Upper lobe of left lung (tissue), 6 donors: ENCODE data around the gene CAMKK2. TPM values are rescaled to one million over a fixed set of nuclear protein-coding genes. Genes with fewer than 3 reads are reported as not detected.

Experiments
- ATAC-seq, 2 donors: fragments of 200-7000 bp; cut with Tn5 transposase; one replicate each; pipeline ENCODE4 v1.9.1; 2022; ENCODE audit warnings: mild to moderate bottlenecking in 2 of 2, moderate library complexity in 2 of 2; ENCODE audit not compliant: low FRiP score in 2 of 2
- DNase-seq, 2 donors: peaks; one replicate each; pipeline ENCODE4 v3.0.0-alpha.2; 2019 to 2020
- H3K27ac ChIP-seq, 4 donors: fragments of 200-600 bp; sonication (generic); one replicate each; pipeline ENCODE4 v1.5.1; 2016 to 2019
- H3K27me3 ChIP-seq, 4 donors: fragments of 200-600 bp; sonication (generic); one replicate each; pipeline ENCODE4 v1.5.1; 2017 to 2019
- H3K36me3 ChIP-seq, 4 donors: fragments of 200-600 bp; sonication (generic); one replicate each; pipeline ENCODE4 v1.5.1; 2016 to 2019
- H3K4me1 ChIP-seq, 4 donors: fragments of 200-600 bp; sonication (generic); one replicate each; pipeline ENCODE4 v1.5.1; 2018 to 2019
- H3K4me3 ChIP-seq, 4 donors: fragments of 200-600 bp; sonication (generic); one replicate each; pipeline ENCODE4 v1.5.1; 2017 to 2019; ENCODE audit warnings: mild to moderate bottlenecking in 2 of 4, moderate library complexity in 1 of 4
- H3K9me3 ChIP-seq, 4 donors: fragments of 200-600 bp; sonication (generic); one replicate each; pipeline ENCODE4 v1.5.1; 2018 to 2019
- EP300 ChIP-seq, 4 donors: sonication (generic); formaldehyde crosslinking; IDR thresholded peaks; one replicate each; pipeline ENCODE4 v1.5.1; 2017; ENCODE audit warnings: antibody characterized with exemption in 4 of 4, control low read depth in 2 of 4
- POLR2A ChIP-seq, 4 donors: fragments of 450-650 bp; IDR thresholded peaks; one replicate each; pipeline ENCODE4 v1.5.1; 2016 to 2017; ENCODE audit warnings: antibody characterized with exemption in 4 of 4, mild to moderate bottlenecking in 2 of 4
- POLR2AphosphoS5 ChIP-seq, 2 donors: sonication (generic); formaldehyde crosslinking; IDR thresholded peaks; one replicate each; pipeline ENCODE4 v1.5.1; 2017; ENCODE audit warnings: antibody characterized with exemption in 2 of 2
- WGBS, 2 donors: methylation state at CpG; one replicate each; pipeline ENCODE4 v1.1.5; 2017 to 2018; 5-methylcytosine and 5-hydroxymethylcytosine counted together
- total RNA-seq, 6 donors: library from RNA; depleted of rRNA in 4 of 6; stranded (reverse); fragments of >200 nt in 4 of 6; gene quantifications; one replicate each; pipeline versions ENCODE4 v1.1.0 to v1.2.1, GENCODE V29; 2016 to 2021
- TF ChIP-seq, protein P1 (sequence below), 6 experiments: fragments of 450-650 bp in 4 of 6; fragments of 200-600 bp in 2 of 6; sonication (generic) in 2 of 6; IDR thresholded peaks; one replicate each; pipeline ENCODE4 v1.5.1; 2016 to 2019; ENCODE audit warnings: antibody characterized with exemption in 6 of 6
- donor health status: DM: no; HTN: no; CAD: no; lungs with moderate emphysema.
- donor health status: DM: no; HTN: yes; CAD: no; lungs with severe emphysema.

The CAMKK2 gene
- total RNA-seq, 6 donors from 2014 or later: 27.7 to 63.9 (median 41.7) TPM

DNA sequence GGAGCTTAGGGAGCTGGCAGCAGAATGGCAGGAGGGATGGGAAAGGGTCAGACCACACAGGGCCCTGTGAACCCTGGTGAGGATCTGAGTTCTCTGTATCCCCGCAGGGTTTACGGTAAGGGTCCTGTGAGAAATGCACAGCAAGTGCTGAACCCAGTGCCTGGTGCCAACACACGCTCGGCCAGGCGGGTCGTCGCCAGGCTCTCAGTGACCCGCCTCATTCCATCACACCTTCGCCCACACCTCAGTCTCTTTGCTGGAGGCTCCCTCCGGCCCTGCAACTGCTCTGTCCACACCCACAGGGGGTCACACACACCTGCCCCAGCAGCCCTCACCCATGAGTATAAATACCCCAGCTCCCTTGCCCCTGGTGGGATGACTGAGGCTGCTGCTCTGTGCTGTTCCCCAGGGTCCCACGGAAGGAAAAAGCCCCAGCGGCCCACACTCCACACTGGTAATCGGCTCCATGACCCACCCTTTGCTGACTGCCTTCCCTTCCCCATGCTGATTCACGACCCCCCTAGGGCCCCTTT lies 23.1 kb downstream of the CAMKK2 start:
- Histone ChIP-seq H3K27me3 (no peaks in the 10 kb centered on the region), H3K27ac (no peak overlapping the region), H3K4me1 (peaks cover 7 to 12% (median 10%) of the 10 kb centered on the region in 4 donors), H3K4me3 (no peak overlapping the region), H3K36me3 (peaks cover 7 to 59% (median 39%) of the 10 kb centered on the region in 4 donors), H3K9me3 (no peaks in the 10 kb centered on the region)
- DNase-seq: peak in 1 of 2 donors; percentile 41
- TF ChIP-seq POLR2AphosphoS5 (IDR thresholded peaks at IDR 0.05): no peak
- no peak for TF ChIP-seq POLR2A (IDR thresholded peaks at IDR 0.05)
- ATAC-seq: no peak
- 95% methylated on average over 8 to 12 of the region's 14 CpGs for WGBS, 2 donors

DNA sequence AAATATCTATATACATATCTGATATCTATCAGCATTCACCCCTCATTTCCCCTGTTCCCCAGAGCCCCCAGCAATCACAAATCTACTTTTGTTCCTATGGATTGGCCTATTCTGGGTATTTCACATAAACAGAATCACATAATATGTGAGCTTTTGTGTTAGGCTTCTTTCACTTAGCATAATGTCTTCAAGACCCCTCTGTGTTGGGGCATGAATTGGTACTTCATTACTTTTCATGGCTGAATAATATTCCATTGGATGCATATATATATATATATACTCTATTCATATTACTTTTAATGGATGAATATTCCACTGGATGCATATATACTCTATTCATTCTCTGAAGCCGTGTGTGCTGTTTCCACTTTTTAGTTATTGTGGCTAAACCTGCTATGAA lies 28.7 kb downstream of the CAMKK2 start:
- no peak for DNase-seq
- TF ChIP-seq, protein P1, sequence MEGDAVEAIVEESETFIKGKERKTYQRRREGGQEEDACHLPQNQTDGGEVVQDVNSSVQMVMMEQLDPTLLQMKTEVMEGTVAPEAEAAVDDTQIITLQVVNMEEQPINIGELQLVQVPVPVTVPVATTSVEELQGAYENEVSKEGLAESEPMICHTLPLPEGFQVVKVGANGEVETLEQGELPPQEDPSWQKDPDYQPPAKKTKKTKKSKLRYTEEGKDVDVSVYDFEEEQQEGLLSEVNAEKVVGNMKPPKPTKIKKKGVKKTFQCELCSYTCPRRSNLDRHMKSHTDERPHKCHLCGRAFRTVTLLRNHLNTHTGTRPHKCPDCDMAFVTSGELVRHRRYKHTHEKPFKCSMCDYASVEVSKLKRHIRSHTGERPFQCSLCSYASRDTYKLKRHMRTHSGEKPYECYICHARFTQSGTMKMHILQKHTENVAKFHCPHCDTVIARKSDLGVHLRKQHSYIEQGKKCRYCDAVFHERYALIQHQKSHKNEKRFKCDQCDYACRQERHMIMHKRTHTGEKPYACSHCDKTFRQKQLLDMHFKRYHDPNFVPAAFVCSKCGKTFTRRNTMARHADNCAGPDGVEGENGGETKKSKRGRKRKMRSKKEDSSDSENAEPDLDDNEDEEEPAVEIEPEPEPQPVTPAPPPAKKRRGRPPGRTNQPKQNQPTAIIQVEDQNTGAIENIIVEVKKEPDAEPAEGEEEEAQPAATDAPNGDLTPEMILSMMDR (IDR thresholded peaks at IDR 0.05): no peak
- Histone ChIP-seq H3K4me1 (no peaks in the 10 kb centered on the region), H3K27ac (no peak overlapping the region), H3K36me3 (peaks cover 13 to 80% (median 51%) of the 10 kb centered on the region in 4 donors), H3K9me3 (no peaks in the 10 kb centered on the region), H3K4me3 (no peak overlapping the region), H3K27me3 (no peaks in the 10 kb centered on the region)
- no peak for ATAC-seq
- 100% methylated on average over 1 of the region's 1 CpG for WGBS, 2 donors

DNA sequence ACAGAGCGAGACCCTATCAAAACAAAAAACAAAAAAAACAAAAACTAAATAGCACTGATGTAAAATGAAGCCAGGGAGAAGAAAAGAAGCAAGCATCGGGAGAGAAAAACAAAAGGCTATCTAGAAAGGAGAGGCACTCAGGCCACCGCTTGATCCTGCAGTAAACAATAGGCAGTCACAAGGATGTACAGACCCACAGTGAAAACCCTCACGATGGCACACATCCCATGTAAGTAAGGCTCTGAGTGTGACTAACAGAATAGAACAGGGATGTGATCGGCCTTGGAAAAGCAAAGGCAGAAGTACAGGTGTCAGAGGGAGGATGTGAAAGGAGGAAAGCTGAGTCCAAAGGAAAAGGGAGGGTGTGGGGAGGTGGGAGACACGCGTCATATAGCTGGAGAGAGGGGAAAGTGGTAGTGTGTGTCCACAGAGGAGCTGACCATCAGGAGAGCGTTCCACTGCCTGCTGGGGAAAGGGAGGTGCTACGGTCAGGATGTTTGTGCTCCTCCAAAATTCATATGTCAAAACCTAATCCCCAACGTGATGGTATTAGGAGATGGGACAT lies 31.5 kb downstream of the CAMKK2 start:
- Histone ChIP-seq H3K36me3 (peaks cover 13 to 89% (median 62%) of the 10 kb centered on the region in 4 donors), H3K9me3 (no peaks in the 10 kb centered on the region), H3K27me3 (no peaks in the 10 kb centered on the region), H3K4me3 (no peak overlapping the region), H3K4me1 (no peaks in the 10 kb centered on the region), H3K27ac (no peak overlapping the region)
- 86 to 88% methylated on average over 10 of the region's 10 CpGs for WGBS, 2 donors
- DNase-seq (no peak), ATAC-seq (no peak)
- no peak for TF ChIP-seq POLR2A (IDR thresholded peaks at IDR 0.05)
- no peak for TF ChIP-seq EP300 (IDR thresholded peaks at IDR 0.05)
- TF ChIP-seq, protein P1 (IDR thresholded peaks at IDR 0.05): no peak
- no peak for TF ChIP-seq POLR2AphosphoS5 (IDR thresholded peaks at IDR 0.05)

DNA sequence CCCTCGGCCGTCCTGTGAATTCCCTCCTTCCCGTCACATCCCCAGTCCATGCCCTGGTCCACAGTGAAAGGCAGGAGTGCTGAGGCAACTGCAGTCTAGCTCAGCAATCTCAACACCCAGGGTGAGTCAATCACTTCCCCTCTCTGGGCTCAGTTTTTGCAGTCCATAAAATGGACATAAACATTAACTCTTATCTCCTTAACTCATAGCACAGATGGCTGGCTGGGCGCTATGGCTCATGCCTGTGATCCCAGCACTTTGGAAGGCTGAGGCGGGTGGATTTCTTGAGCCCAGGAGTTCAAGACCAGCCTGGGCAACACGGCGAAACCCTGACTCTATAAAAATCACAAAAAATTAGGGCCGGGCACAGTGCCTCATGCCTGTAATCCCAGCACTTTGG lies 32.4 kb downstream of the CAMKK2 start:
- H3K36me3 ChIP-seq: peaks cover 9 to 89% (median 61%) of the 10 kb centered on the region in 4 donors
- H3K4me3 ChIP-seq: no peak overlapping the region
- no peak for ATAC-seq
- no peaks in the 10 kb centered on the region for H3K27me3 ChIP-seq
- TF ChIP-seq POLR2AphosphoS5 (IDR thresholded peaks at IDR 0.05): no peak
- TF ChIP-seq, protein P1 (IDR thresholded peaks at IDR 0.05): no peak
- TF ChIP-seq POLR2A (IDR thresholded peaks at IDR 0.05): no peak
- TF ChIP-seq EP300 (IDR thresholded peaks at IDR 0.05): no peak
- no peaks in the 10 kb centered on the region for H3K9me3 ChIP-seq
- DNase-seq: no peak
- 90 to 94% methylated on average over 8 of the region's 8 CpGs for WGBS, 2 donors
- no peaks in the 10 kb centered on the region for H3K4me1 ChIP-seq
- no peak overlapping the region for H3K27ac ChIP-seq

DNA sequence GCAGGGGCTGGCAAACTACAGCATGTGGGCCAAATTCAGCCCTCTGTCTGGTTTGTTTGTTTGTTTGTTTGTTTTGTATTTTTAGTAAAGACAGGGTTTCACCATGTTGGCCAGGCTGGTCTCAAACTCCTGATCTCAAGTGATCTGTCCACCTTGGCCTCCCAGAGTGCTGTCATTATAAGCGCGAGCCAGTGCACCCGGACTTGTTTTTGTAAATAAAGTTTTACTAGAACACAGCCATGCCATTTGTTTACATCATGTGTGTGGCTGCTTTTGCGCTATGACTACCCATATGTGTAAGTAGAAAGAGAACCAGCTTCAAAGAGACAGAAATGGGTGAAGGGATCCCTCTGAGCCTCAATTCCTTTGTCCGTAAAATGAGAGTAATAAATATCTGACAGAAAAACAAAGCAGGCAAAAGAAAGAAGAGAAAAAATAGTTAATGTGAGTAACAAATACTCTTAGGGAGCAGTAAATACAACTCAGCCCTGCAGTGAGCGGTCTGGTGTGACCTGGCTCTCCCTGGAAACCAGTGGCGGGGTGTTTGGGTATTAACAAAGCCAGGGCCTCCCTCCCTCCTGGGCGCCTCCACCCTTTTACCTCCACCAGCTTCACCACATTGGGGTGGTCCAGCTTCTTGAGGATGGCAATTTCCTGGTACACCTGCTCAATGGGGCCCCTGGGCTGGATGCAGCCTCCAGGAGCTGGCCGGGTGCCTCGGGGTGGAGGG lies 33.1 kb downstream of the CAMKK2 start:
- TF ChIP-seq POLR2A (IDR thresholded peaks at IDR 0.05) (no peak), EP300 (IDR thresholded peaks at IDR 0.05) (no peak), POLR2AphosphoS5 (IDR thresholded peaks at IDR 0.05) (no peak)
- TF ChIP-seq, protein P1 (IDR thresholded peaks at IDR 0.05): no peak
- ATAC-seq (no peak), DNase-seq (no peak)
- no peaks in the 10 kb centered on the region for H3K4me1 ChIP-seq
- 92 to 96% methylated on average over 10 of the region's 10 CpGs for WGBS, 2 donors
- no peaks in the 10 kb centered on the region for H3K27me3 ChIP-seq
- H3K9me3 ChIP-seq: no peaks in the 10 kb centered on the region
- no peak overlapping the region for H3K27ac ChIP-seq
- H3K36me3 ChIP-seq: peaks cover 5 to 89% (median 58%) of the 10 kb centered on the region in 4 donors
- H3K4me3 ChIP-seq: no peak overlapping the region
